ENCODE results near the gene ANXA3. TPM values are rescaled to one million over a fixed set of nuclear protein-coding genes. Genes with fewer than 3 reads are reported as not detected.

The ANXA3 gene
- total RNA-seq, 1 donor from 2014 or later, result 87.2 TPM

- TF ChIP-seq CTCF (IDR thresholded peaks at IDR 0.05; ENCODE audit: unreplicated experiment), result no peak
- H3K36me3 Mint-ChIP-seq, result no peaks in the 10 kb centered on the region
- H3K4me1 Mint-ChIP-seq, result peaks cover 13% of the 10 kb centered on the region
- peaks cover 8% of the 10 kb centered on the region for H3K9me3 Mint-ChIP-seq
- no peak for DNase-seq (ENCODE audit: low spot score in 2 of 2, unreplicated experiment in 2 of 2)
- no peak overlapping the region for H3K27ac Mint-ChIP-seq
- H3K4me3 Mint-ChIP-seq, result no peak overlapping the region
- no peaks in the 10 kb centered on the region for H3K27me3 Mint-ChIP-seq (ENCODE audit: low read depth)
Observed at GRCh38 chr4:78630615-78631014, 79.0 kb downstream of the ANXA3 start.

GRCh38 chr4:78634011-78634664 lies 82.6 kb downstream of the ANXA3 start:
- no peak overlapping the region for H3K27ac Mint-ChIP-seq
- peaks cover 8% of the 10 kb centered on the region for H3K9me3 Mint-ChIP-seq
- H3K36me3 Mint-ChIP-seq, result no peaks in the 10 kb centered on the region
- H3K4me1 Mint-ChIP-seq, result peaks cover 8% of the 10 kb centered on the region
- no peaks in the 10 kb centered on the region for H3K27me3 Mint-ChIP-seq (ENCODE audit: low read depth)
- H3K4me3 Mint-ChIP-seq, result no peak overlapping the region
- TF ChIP-seq CTCF (IDR thresholded peaks at IDR 0.05; ENCODE audit: unreplicated experiment), result no peak
- DNase-seq (ENCODE audit: low spot score in 2 of 2, unreplicated experiment in 2 of 2), result no peak

GRCh38 chr4:78638337-78639172 lies 87.0 kb downstream of the ANXA3 start:
- no peak for DNase-seq (ENCODE audit: low spot score in 2 of 2, unreplicated experiment in 2 of 2)
- no peak overlapping the region for H3K4me3 Mint-ChIP-seq
- TF ChIP-seq CTCF (IDR thresholded peaks at IDR 0.05; ENCODE audit: unreplicated experiment), result no peak
- H3K27ac Mint-ChIP-seq, result no peak overlapping the region
- peaks cover 8% of the 10 kb centered on the region for H3K9me3 Mint-ChIP-seq
- no peaks in the 10 kb centered on the region for H3K27me3 Mint-ChIP-seq (ENCODE audit: low read depth)
- H3K4me1 Mint-ChIP-seq, result peaks cover 8% of the 10 kb centered on the region
- H3K36me3 Mint-ChIP-seq, result no peaks in the 10 kb centered on the region

GRCh38 chr4:78640714-78641113 lies 89.1 kb downstream of the ANXA3 start:
- Mint-ChIP-seq H3K27ac (no peak overlapping the region), H3K27me3 (ENCODE audit: low read depth) (no peaks in the 10 kb centered on the region), H3K36me3 (no peaks in the 10 kb centered on the region), H3K4me3 (no peak overlapping the region), H3K4me1 (peaks cover 21% of the 10 kb centered on the region), H3K9me3 (no peaks in the 10 kb centered on the region)
- TF ChIP-seq CTCF (IDR thresholded peaks at IDR 0.05; ENCODE audit: unreplicated experiment), result no peak
- DNase-seq (ENCODE audit: low spot score in 2 of 2, unreplicated experiment in 2 of 2), result no peak

DNA sequence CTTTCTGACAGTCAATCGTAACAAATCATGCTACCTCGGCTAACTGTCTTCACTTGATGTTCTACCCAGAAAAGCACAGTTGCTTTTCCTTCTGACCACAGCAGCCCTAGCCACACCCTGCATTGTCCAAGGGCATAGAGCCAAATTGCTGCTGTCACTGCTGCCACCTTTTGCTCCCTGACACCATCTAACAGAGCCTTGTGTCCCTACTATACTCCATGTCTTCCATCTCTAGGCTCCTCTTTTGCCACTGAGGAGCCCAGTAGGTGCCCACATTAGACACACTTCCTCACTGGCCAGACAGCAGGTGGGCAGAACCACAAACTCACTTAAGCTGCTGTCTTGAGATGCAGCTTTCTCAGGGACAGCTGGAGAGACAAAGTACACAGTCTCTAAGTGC lies 91.4 kb downstream of the ANXA3 start:
- DNase-seq (ENCODE audit: low spot score in 2 of 2, unreplicated experiment in 2 of 2), result no peak
- peaks cover 34% of the 10 kb centered on the region for H3K4me1 Mint-ChIP-seq
- H3K27ac Mint-ChIP-seq, result no peak overlapping the region
- H3K27me3 Mint-ChIP-seq (ENCODE audit: low read depth), result no peaks in the 10 kb centered on the region
- H3K4me3 Mint-ChIP-seq, result no peak overlapping the region
- TF ChIP-seq CTCF (IDR thresholded peaks at IDR 0.05; ENCODE audit: unreplicated experiment), result no peak
- no peaks in the 10 kb centered on the region for H3K36me3 Mint-ChIP-seq
- H3K9me3 Mint-ChIP-seq, result no peaks in the 10 kb centered on the region
